ENCODE data around the gene RHBDL1.

RHBDL1 gene

DNA sequence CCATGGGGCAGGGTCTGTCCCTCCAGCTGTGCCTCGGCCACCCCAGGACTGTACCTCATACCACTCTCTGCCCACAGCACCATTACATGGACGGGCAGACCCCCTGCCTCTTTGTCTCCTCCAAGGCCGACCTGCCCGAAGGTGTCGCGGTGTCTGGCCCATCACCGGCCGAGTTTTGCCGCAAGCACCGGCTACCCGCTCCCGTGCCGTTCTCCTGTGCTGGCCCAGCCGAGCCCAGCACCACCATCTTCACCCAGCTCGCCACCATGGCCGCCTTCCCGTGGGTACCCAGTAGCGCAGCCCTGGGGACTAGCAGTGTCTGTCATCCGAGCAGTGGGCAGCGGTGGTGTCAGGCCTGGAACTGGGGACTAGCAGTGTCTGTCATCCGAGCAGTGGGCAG lies 2.6 kb upstream of the RHBDL1 start:
- Histone ChIP-seq H3K27ac (ENCODE audit: extremely low read depth, low read depth, low read length) (no peak overlapping the region), H3K4me1 (ENCODE audit: control insufficient read depth, insufficient read depth, low read length) (no peaks in the 10 kb centered on the region), H3K4me3 (ENCODE audit: low read depth, low read length) (no peak overlapping the region), H3K9me3 (ENCODE audit: control insufficient read depth, insufficient read depth, low read depth, low read length) (no peaks in the 10 kb centered on the region), H3K36me3 (ENCODE audit: control insufficient read depth in 2 of 2, insufficient read depth in 1 of 2, low read length in 2 of 2) (peaks cover 0 to 65% of the 10 kb centered on the region in 2 experiments; a peak in 1 of 3 replicates)
- ChIA-PET CTCF (no interaction called here), POLR2A (interaction anchor here (1.3 to 6.7 kb wide), 2 partner anchors 8 to 17 kb away, joined by 3 to 57 read pairs; partner anchors contain the start of genes STUB1 and WDR24)
- TF ChIP-seq, protein P1, sequence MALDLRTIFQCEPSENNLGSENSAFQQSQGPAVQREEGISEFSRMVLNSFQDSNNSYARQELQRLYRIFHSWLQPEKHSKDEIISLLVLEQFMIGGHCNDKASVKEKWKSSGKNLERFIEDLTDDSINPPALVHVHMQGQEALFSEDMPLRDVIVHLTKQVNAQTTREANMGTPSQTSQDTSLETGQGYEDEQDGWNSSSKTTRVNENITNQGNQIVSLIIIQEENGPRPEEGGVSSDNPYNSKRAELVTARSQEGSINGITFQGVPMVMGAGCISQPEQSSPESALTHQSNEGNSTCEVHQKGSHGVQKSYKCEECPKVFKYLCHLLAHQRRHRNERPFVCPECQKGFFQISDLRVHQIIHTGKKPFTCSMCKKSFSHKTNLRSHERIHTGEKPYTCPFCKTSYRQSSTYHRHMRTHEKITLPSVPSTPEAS (tag by site-specific recombination; IDR thresholded peaks at IDR 0.05), result no peak
- TF ChIP-seq SP7 (tag by site-specific recombination; IDR thresholded peaks at IDR 0.05), result no peak
- TF ChIP-seq ZNF792 (tag by site-specific recombination; IDR thresholded peaks at IDR 0.05), result no peak
- no peak for TF ChIP-seq ZNF239 (tag by site-specific recombination; IDR thresholded peaks at IDR 0.05)
- TF ChIP-seq KLF16 (tag by site-specific recombination; IDR thresholded peaks at IDR 0.05), result no peak
- TF ChIP-seq, protein P2, sequence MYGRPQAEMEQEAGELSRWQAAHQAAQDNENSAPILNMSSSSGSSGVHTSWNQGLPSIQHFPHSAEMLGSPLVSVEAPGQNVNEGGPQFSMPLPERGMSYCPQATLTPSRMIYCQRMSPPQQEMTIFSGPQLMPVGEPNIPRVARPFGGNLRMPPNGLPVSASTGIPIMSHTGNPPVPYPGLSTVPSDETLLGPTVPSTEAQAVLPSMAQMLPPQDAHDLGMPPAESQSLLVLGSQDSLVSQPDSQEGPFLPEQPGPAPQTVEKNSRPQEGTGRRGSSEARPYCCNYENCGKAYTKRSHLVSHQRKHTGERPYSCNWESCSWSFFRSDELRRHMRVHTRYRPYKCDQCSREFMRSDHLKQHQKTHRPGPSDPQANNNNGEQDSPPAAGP (tag by site-specific recombination; IDR thresholded peaks at IDR 0.05), result no peak
- TF ChIP-seq ZNF202 (tag by site-specific recombination; IDR thresholded peaks at IDR 0.05; ENCODE audit: borderline replicate concordance), result no peak
- TF ChIP-seq ZNF341 (tag by site-specific recombination; IDR thresholded peaks at IDR 0.05; ENCODE audit: low read depth), result no peak
- no peak for TF ChIP-seq ZNF521 (tag by site-specific recombination; IDR thresholded peaks at IDR 0.05)
- TF ChIP-seq MEIS1 (CRISPR knock-in tag; IDR thresholded peaks at IDR 0.05; ENCODE audit: borderline replicate concordance), result no peak
- no peak for TF ChIP-seq ZNF302 (tag by site-specific recombination; IDR thresholded peaks at IDR 0.05; ENCODE audit: low read depth)
- TF ChIP-seq, protein P3, sequence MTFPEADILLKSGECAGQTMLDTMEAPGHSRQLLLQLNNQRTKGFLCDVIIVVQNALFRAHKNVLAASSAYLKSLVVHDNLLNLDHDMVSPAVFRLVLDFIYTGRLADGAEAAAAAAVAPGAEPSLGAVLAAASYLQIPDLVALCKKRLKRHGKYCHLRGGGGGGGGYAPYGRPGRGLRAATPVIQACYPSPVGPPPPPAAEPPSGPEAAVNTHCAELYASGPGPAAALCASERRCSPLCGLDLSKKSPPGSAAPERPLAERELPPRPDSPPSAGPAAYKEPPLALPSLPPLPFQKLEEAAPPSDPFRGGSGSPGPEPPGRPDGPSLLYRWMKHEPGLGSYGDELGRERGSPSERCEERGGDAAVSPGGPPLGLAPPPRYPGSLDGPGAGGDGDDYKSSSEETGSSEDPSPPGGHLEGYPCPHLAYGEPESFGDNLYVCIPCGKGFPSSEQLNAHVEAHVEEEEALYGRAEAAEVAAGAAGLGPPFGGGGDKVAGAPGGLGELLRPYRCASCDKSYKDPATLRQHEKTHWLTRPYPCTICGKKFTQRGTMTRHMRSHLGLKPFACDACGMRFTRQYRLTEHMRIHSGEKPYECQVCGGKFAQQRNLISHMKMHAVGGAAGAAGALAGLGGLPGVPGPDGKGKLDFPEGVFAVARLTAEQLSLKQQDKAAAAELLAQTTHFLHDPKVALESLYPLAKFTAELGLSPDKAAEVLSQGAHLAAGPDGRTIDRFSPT (tag by site-specific recombination; IDR thresholded peaks at IDR 0.05), result peak; percentile 57; the same call in 1 of the 2 replicates
- TF ChIP-seq, protein P4, sequence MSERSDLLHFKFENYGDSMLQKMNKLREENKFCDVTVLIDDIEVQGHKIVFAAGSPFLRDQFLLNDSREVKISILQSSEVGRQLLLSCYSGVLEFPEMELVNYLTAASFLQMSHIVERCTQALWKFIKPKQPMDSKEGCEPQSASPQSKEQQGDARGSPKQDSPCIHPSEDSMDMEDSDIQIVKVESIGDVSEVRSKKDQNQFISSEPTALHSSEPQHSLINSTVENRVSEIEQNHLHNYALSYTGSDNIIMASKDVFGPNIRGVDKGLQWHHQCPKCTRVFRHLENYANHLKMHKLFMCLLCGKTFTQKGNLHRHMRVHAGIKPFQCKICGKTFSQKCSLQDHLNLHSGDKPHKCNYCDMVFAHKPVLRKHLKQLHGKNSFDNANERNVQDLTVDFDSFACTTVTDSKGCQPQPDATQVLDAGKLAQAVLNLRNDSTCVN (tag by site-specific recombination; optimal IDR thresholded peaks at IDR 0.05), result peak; percentile 12
- no peak for TF ChIP-seq ZNF558 (tag by site-specific recombination; IDR thresholded peaks at IDR 0.05)
- TF ChIP-seq, protein P5, sequence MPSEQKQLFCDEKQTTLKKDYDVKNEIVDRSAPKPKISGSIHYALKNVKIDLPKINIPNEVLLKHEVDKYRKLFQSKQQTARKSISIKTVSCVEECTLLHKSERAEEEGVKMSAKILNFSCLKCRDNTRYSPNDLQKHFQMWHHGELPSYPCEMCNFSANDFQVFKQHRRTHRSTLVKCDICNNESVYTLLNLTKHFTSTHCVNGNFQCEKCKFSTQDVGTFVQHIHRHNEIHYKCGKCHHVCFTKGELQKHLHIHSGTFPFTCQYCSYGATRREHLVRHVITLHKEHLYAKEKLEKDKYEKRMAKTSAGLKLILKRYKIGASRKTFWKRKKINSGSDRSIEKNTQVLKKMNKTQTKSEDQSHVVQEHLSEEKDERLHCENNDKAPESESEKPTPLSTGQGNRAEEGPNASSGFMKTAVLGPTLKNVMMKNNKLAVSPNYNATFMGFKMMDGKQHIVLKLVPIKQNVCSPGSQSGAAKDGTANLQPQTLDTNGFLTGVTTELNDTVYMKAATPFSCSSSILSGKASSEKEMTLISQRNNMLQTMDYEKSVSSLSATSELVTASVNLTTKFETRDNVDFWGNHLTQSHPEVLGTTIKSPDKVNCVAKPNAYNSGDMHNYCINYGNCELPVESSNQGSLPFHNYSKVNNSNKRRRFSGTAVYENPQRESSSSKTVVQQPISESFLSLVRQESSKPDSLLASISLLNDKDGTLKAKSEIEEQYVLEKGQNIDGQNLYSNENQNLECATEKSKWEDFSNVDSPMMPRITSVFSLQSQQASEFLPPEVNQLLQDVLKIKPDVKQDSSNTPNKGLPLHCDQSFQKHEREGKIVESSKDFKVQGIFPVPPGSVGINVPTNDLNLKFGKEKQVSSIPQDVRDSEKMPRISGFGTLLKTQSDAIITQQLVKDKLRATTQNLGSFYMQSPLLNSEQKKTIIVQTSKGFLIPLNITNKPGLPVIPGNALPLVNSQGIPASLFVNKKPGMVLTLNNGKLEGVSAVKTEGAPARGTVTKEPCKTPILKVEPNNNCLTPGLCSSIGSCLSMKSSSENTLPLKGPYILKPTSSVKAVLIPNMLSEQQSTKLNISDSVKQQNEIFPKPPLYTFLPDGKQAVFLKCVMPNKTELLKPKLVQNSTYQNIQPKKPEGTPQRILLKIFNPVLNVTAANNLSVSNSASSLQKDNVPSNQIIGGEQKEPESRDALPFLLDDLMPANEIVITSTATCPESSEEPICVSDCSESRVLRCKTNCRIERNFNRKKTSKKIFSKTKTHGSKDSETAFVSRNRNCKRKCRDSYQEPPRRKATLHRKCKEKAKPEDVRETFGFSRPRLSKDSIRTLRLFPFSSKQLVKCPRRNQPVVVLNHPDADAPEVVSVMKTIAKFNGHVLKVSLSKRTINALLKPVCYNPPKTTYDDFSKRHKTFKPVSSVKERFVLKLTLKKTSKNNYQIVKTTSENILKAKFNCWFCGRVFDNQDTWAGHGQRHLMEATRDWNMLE (tag by site-specific recombination; conservative IDR thresholded peaks at IDR 0.05; ENCODE audit: low read depth), result no peak
- no peak for TF ChIP-seq ZNF169 (tag by site-specific recombination; IDR thresholded peaks at IDR 0.05)
- no peak for TF ChIP-seq ZNF354C (tag by site-specific recombination; IDR thresholded peaks at IDR 0.05; ENCODE audit: borderline replicate concordance, low read depth)
